IPS-15b (cell line): ENCODE data around the gene BST1.
A peak's percentile ranks its signal among the peaks of the same experiment; 100 is the strongest.

ENCODE experiments used
- H3K27me3 ChIP-seq: one replicate; pipeline ENCODE4 v1.6.1; 2013; ENCODE audit warnings: low read length; ENCODE audit not compliant: control insufficient read depth, insufficient read depth
- H3K36me3 ChIP-seq: one replicate; pipeline ENCODE4 v1.6.1; 2013; ENCODE audit warnings: low read length; ENCODE audit not compliant: control insufficient read depth, insufficient read depth
- H3K4me1 ChIP-seq: one replicate; pipeline ENCODE4 v1.6.1; 2013; ENCODE audit warnings: mild to moderate bottlenecking, low read length; ENCODE audit not compliant: control insufficient read depth, insufficient read depth
- H3K4me3 ChIP-seq: one replicate; pipeline ENCODE4 v1.5.1; 2013; ENCODE audit warnings: low read depth, low read length
- H3K9ac ChIP-seq: one replicate; pipeline ENCODE4 v1.6.1; 2013; ENCODE audit warnings: low read depth, mild to moderate bottlenecking, low read length
- H3K9me3 ChIP-seq: one replicate; pipeline ENCODE4 v1.6.1; 2013; ENCODE audit warnings: mild to moderate bottlenecking, low read length; ENCODE audit not compliant: control insufficient read depth, insufficient read depth

Gene BST1

DNA sequence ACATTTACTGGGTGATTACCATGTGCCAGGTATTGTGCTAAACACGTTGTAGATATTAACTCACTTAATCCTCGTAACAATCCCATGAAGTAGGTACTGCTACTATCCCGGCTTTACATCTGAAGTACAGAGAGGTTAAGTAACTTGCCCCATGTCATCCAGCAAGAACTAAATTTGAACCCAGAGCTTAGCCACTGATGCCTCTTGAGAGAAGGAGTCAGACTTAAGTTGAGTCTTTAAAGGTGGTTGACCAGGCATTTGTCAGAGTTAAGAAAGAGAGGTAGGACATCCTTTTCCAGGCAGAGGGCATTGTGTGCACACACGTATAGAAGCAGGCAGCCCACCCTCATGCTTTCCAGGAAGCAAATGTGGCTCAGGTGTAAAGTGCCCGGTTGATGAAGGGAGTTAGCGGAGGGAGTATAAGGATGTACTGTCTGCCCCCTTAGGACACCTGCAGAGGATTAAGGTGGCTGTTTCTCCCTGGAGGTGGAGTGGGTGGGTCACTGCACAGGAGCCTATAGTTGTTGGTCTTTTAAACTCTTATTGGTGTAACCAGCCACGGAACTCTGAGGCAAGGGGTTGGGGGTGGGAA is 74.9 kb downstream of the BST1 start:
- H3K4me3 ChIP-seq, result peak overlapping the region; percentile 51
- H3K27me3 ChIP-seq, result peaks cover 48% of the 10 kb centered on the region
- H3K9me3 ChIP-seq, result no peaks in the 10 kb centered on the region
- no peaks in the 10 kb centered on the region for H3K4me1 ChIP-seq
- no peak overlapping the region for H3K9ac ChIP-seq
- H3K36me3 ChIP-seq, result no peaks in the 10 kb centered on the region

DNA sequence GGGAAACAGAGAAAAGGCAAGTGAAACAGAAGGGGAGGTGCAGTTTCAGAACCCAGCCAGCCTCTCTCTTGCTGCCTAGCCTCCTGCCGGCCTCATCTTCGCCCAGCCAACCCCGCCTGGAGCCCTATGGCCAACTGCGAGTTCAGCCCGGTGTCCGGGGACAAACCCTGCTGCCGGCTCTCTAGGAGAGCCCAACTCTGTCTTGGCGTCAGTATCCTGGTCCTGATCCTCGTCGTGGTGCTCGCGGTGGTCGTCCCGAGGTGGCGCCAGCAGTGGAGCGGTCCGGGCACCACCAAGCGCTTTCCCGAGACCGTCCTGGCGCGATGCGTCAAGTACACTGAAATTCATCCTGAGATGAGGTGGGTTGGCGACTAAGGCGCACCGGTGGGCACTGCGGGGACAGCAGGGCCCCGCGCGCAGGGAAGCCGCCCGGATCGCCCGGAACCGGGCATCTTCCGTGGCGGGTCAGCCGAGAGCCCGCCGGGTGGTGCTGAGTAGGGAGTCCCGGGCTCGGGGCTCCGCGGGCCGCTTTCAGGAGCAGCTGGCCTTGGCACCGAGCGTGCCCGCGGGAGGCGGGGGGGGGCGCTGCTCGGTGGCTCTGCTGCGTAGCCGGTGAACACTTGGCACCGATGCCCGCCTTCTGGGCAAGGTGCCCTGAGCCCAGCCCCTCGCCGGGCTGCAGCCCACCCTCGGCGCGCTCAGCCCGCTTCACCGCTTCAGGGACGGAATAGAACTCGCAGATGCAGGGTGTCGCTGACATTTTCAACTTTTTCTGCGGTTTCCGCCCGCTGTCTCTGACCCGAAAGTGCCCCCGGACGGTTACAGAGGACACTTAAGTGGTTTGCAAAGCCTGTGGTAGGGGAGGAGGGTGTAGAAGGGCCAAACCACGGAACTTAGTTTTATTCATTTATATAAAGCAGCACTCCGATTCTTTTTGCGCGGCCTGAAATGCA is 75.7 kb downstream of the BST1 start, which contains the start of gene CD38:
CD38 (plus strand) TSS at position 40 of the 953 bp plus-strand sequence; CDS start at position 127, 87 bp downstream.
- Histone ChIP-seq H3K27me3 (peaks cover 46% of the 10 kb centered on the region), H3K4me1 (no peaks in the 10 kb centered on the region), H3K9ac (no peak within 1 kb of the TSS), H3K36me3 (no peaks in the 10 kb centered on the region), H3K9me3 (no peaks in the 10 kb centered on the region), H3K4me3 (peak within 1 kb of the TSS; percentile 51)

DNA sequence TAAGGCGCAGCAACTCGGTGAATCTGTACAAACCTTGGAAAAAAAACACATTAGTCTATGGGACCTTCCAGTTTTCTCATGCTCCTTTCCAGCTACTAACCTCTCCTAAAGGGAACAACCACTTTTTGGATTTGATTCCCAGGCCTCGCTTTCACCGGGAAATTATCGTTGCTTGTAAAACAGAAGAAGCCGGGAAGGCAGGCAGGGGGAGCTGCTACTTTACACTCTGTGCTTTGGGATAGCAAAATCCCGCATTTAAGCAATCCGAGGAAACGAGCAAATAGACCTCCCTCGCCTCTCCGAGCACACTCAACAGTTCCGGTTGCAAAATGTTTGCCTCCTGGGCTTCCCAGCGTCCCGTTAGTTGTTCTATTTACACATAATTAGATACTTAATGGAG is 76.4 kb downstream of the BST1 start:
- no peaks in the 10 kb centered on the region for H3K36me3 ChIP-seq
- H3K4me3 ChIP-seq, result peak overlapping the region; percentile 51
- H3K27me3 ChIP-seq, result peaks cover 46% of the 10 kb centered on the region
- no peaks in the 10 kb centered on the region for H3K9me3 ChIP-seq
- no peak overlapping the region for H3K9ac ChIP-seq
- H3K4me1 ChIP-seq, result no peaks in the 10 kb centered on the region

DNA sequence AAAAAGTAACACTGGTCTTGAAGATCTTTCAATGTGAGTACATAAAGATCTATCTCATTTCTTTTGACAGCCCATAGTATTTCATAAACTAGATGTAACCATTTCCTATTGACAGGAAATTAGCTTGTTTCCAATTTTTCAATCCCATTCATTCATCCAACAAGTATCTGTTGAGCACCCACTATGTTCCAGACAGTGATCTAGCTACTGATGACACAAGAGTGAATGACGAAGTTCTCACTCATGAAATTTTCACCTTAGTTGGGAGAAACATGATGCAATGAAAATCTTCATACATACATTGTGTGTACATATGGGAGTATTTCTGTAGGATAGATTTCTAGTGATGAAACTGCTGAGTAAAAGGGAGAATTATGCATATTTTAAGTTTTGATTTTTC is 76.9 kb downstream of the BST1 start:
- no peaks in the 10 kb centered on the region for H3K4me1 ChIP-seq
- no peak overlapping the region for H3K4me3 ChIP-seq
- no peaks in the 10 kb centered on the region for H3K9me3 ChIP-seq
- H3K36me3 ChIP-seq, result no peaks in the 10 kb centered on the region
- no peak overlapping the region for H3K9ac ChIP-seq
- peaks cover 42% of the 10 kb centered on the region for H3K27me3 ChIP-seq

DNA sequence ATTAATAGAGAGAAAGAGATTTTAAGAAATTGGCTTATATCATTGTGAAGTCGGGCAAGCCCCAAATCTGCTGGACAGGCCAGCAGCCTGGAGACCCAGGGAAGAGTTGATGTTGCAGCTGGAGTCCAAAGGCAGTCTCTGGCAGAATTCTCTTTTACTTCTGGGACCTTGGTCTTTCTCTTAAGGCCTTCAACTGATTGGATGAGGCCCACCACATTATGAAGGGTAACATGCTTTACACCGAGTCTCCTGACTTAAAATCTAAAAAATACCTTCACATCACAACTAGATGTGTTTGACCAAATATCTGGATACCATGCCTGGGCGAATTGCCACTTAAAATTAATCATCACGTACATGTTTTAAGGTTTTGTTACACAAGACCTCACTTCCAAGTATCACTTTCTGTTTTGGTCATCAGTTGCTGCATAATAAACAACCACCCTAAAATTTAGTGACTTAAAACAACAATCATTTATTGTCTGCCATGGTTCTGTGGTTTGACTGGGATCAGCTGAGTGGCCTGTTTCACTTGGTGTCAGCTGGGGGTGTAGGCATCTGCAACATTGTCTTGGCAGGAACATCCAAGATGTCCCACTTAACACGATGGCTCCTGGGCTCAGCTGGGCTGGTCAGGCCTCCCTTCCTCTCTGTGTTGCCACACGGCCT is 78.7 kb downstream of the BST1 start:
- Histone ChIP-seq H3K27me3 (peaks cover 36% of the 10 kb centered on the region), H3K4me3 (no peak overlapping the region), H3K4me1 (no peaks in the 10 kb centered on the region), H3K36me3 (no peaks in the 10 kb centered on the region), H3K9ac (no peak overlapping the region), H3K9me3 (no peaks in the 10 kb centered on the region)
